Osteoblast (primary cell): ENCODE results near the gene ALKBH6. TPM values are rescaled to one million over a fixed set of nuclear protein-coding genes. Genes with fewer than 3 reads are reported as not detected.
A peak's percentile ranks its signal among the peaks of the same experiment; 100 is the strongest.

Experiments
- DNase-seq: peaks from one replicate; pipeline ENCODE4 v3.0.0; 2011; ENCODE audit warnings: low spot score, mixed read lengths; ENCODE audit not compliant: insufficient read length; ENCODE audit errors: missing footprints
- H2AFZ ChIP-seq: 2 replicates; pipeline ENCODE4 v1.6.0; 2011; ENCODE audit warnings: mild to moderate bottlenecking, low read length
- H3K27ac ChIP-seq: 2 replicates; pipeline ENCODE4 v1.5.1; 2011; ENCODE audit warnings: mild to moderate bottlenecking, low read depth, low read length, moderate library complexity
- H3K27me3 ChIP-seq: 2 replicates; pipeline ENCODE4 v1.6.0; 2012; ENCODE audit warnings: mild to moderate bottlenecking, control low read depth, inconsistent platforms, low read length, moderate library complexity; ENCODE audit not compliant: insufficient read depth
- H3K36me3 ChIP-seq: 2 replicates; pipeline ENCODE4 v1.5.1; 2011; ENCODE audit warnings: mild to moderate bottlenecking, low read length, control low read depth, moderate library complexity; ENCODE audit not compliant: insufficient read depth
- H3K4me1 ChIP-seq: 2 replicates; pipeline ENCODE4 v1.5.1; 2011; ENCODE audit warnings: mild to moderate bottlenecking, low read length, control low read depth, moderate library complexity; ENCODE audit not compliant: insufficient read depth
- H3K4me2 ChIP-seq: 2 replicates; pipeline ENCODE4 v1.6.0; 2011; ENCODE audit warnings: mild to moderate bottlenecking, low read length; ENCODE audit not compliant: insufficient read depth
- H3K4me3 ChIP-seq: fragments of 200-600 bp; sonication (generic); 3 replicates; pipeline ENCODE4 v1.5.1; 2012; ENCODE audit warnings: mild to moderate bottlenecking, low read length, inconsistent platforms; ENCODE audit not compliant: insufficient read depth
- H3K79me2 ChIP-seq: 2 replicates; pipeline ENCODE4 v1.6.0; 2012; ENCODE audit warnings: mild to moderate bottlenecking, low read length, control low read depth, inconsistent platforms; ENCODE audit not compliant: insufficient read depth
- H3K9me3 ChIP-seq: 2 replicates; pipeline ENCODE4 v1.5.1; 2011; ENCODE audit warnings: low read depth, low read length, control low read depth
- H4K20me1 ChIP-seq: 2 replicates; pipeline ENCODE4 v1.6.0; 2012; ENCODE audit warnings: mild to moderate bottlenecking, low read length, control low read depth; ENCODE audit not compliant: insufficient read depth
- total RNA-seq: library from RNA; depleted of rRNA; stranded (reverse); fragments of >200 nt; gene quantifications from 2 replicates; pipeline ENCODE4 v1.2.3, GENCODE V29; 2012
- TF ChIP-seq, protein P1 (sequence below): IDR thresholded peaks from 2 replicates; pipeline ENCODE4 v1.5.1; 2011; ENCODE audit warnings: mild to moderate bottlenecking, low read depth, low read length, moderate library complexity; ENCODE audit errors: extremely low read depth

The ALKBH6 gene
- total RNA-seq, 1 donor, result 12.3 TPM

DNA sequence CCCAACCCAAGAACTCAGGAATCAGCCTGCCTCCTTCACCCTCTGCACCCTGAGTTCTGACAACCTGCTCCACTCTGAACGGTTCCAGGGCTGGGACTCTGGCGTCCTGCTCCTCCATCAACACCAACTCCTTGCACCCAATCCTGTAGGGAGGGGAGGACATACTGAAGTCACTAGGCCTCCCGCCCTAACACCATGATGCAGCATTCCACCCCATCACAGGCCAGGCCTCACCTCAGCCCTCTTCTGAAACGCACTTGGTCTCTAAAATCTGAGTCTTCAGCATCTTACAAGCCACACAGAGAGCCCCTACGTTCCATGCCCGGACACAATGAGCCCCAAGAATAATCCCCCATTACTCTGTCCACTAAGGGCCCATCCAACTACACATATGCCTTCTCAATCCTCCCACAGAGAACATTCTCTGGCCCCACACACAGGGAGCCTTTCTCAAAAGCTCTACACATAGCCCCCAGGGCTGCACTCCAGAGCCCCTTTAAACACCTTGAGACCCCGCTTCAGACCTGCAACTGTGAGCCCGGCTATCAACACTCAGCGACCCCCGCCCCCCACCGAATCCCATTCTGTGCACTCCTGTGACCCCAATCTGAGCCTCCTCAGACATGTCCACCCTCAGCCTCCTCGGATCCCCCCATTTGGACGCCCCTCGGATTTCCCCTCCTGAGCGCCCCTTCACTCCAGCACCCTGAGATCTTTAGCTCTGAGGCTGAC is 567 bp downstream of the ALKBH6 start:
- H3K27ac ChIP-seq, result peak overlapping the region; percentile 90
- H3K79me2 ChIP-seq, result peaks cover 14% of the 10 kb centered on the region
- H3K9me3 ChIP-seq, result no peaks in the 10 kb centered on the region
- peaks cover 22% of the 10 kb centered on the region for H3K4me1 ChIP-seq
- H2AFZ ChIP-seq, result peak overlapping the region; percentile 93
- peak; percentile 91 for DNase-seq
- TF ChIP-seq, protein P1, sequence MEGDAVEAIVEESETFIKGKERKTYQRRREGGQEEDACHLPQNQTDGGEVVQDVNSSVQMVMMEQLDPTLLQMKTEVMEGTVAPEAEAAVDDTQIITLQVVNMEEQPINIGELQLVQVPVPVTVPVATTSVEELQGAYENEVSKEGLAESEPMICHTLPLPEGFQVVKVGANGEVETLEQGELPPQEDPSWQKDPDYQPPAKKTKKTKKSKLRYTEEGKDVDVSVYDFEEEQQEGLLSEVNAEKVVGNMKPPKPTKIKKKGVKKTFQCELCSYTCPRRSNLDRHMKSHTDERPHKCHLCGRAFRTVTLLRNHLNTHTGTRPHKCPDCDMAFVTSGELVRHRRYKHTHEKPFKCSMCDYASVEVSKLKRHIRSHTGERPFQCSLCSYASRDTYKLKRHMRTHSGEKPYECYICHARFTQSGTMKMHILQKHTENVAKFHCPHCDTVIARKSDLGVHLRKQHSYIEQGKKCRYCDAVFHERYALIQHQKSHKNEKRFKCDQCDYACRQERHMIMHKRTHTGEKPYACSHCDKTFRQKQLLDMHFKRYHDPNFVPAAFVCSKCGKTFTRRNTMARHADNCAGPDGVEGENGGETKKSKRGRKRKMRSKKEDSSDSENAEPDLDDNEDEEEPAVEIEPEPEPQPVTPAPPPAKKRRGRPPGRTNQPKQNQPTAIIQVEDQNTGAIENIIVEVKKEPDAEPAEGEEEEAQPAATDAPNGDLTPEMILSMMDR, result no peak
- peaks cover 27% of the 10 kb centered on the region for H3K36me3 ChIP-seq
- peak overlapping the region; percentile 95 for H3K4me2 ChIP-seq
- no peaks in the 10 kb centered on the region for H4K20me1 ChIP-seq
- H3K27me3 ChIP-seq, result no peaks in the 10 kb centered on the region
- H3K4me3 ChIP-seq, result peak overlapping the region; percentile 97

DNA sequence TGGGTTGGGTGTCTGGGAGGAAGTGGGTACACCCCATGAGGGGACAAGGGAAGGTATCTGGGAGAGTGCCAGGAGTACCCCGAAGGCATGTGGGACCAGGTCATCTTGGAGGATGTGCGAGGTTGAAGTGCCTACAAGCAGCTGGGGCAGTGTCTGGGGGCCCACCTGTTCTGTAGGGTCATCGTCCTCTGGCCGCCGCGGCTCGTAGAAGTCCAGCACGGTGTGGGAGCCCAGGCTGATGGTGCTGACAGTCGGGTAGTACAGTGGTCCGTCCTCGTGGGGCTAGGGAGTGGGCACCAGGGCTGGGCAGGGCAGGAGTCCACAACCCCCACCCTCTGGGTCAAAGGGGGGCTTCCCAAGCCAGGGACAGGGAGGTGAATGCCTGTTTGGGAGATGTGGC is 3.6 kb downstream of the ALKBH6 start:
- no peak overlapping the region for H2AFZ ChIP-seq
- H3K4me3 ChIP-seq, result no peak overlapping the region
- peaks cover 14% of the 10 kb centered on the region for H3K79me2 ChIP-seq
- no peak overlapping the region for H3K4me2 ChIP-seq
- H3K9me3 ChIP-seq, result no peaks in the 10 kb centered on the region
- DNase-seq, result no peak
- TF ChIP-seq, protein P1, result no peak
- H3K27ac ChIP-seq, result no peak overlapping the region
- H4K20me1 ChIP-seq, result no peaks in the 10 kb centered on the region
- H3K36me3 ChIP-seq, result peaks cover under 1% of the 10 kb centered on the region
- no peaks in the 10 kb centered on the region for H3K27me3 ChIP-seq
- H3K4me1 ChIP-seq, result peaks cover 22% of the 10 kb centered on the region

DNA sequence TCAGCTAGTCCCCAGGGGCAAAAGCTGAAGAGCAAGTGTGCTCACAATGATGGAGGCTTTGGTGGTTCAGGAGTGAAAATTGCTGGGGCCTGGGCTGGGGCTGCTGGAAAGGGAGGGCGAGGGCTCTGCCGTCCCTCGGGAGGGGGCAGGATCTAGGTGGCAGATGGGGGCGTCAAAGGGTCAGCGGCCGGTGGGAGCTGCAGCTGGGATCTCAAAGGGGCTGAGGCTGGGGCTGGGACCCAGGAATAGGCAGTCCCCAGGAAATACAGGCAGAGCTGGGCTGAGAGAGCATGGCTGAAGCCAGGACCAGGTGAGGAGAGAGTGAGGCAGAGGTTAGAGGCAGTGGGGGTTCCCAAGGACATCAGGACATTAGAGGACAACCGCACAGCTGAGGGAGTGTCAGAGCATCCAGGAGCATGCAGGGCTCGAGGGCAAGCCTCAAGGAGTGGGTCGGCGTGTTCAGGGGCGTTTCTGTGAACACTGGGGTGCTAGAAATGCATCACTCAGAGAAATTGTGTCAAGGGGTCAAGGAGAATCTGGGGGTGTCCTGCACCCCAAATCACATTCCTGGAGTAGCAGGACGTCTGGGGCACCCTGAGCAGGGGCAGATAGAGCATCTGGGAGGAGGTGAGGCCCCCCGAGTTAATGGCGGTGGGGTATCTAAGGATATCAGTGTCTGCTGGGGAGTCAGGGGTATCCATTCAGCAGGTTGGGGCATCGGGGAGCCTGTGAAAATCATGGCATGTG is 4.2 kb downstream of the ALKBH6 start:
- Histone ChIP-seq H3K27ac (no peak overlapping the region), H3K9me3 (no peaks in the 10 kb centered on the region), H3K36me3 (no peaks in the 10 kb centered on the region), H3K27me3 (no peaks in the 10 kb centered on the region), H3K4me1 (peaks cover 22% of the 10 kb centered on the region), H4K20me1 (no peaks in the 10 kb centered on the region), H2AFZ (peak overlapping the region; percentile 68), H3K4me3 (peak overlapping the region; percentile 71), H3K79me2 (peaks cover 14% of the 10 kb centered on the region), H3K4me2 (peak overlapping the region; percentile 80)
- TF ChIP-seq, protein P1, result no peak
- peak; percentile 80 for DNase-seq

DNA sequence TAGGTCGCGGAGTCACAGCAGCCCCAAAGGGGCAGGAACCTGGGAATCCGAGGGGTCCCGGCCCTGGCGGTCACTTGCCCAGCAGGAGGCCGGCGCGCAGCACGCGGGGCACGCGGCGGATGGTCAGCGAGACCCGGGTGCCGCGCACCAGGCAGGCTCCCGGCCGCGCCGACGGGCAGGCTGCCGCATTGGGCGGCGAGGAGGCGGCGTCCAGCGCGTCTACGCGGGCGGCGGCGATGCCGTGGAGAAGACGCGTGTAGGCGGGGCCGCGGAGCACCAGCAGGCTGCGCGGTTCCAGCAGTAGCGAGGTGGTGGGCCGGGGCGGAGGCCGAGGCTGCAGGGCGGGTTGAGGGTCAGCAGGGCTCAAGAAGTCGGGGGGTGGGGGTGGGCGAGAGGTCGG is 4.8 kb downstream of the ALKBH6 start:
- TF ChIP-seq, protein P1, result no peak
- peak; percentile 98 for DNase-seq
- peaks cover 14% of the 10 kb centered on the region for H3K79me2 ChIP-seq
- no peaks in the 10 kb centered on the region for H3K9me3 ChIP-seq
- peaks cover 18% of the 10 kb centered on the region for H3K4me1 ChIP-seq
- no peaks in the 10 kb centered on the region for H4K20me1 ChIP-seq
- H3K27ac ChIP-seq, result no peak overlapping the region
- no peaks in the 10 kb centered on the region for H3K36me3 ChIP-seq
- peak overlapping the region; percentile 68 for H2AFZ ChIP-seq
- peak overlapping the region; percentile 71 for H3K4me3 ChIP-seq
- peak overlapping the region; percentile 80 for H3K4me2 ChIP-seq
- H3K27me3 ChIP-seq, result no peaks in the 10 kb centered on the region
